ENCODE results near the gene DAB1.

The DAB1 gene

GRCh38 chr1:56965191-56965590, 458.7 kb downstream of the DAB1 start:
- no peak overlapping the region for H3K4me3 ChIP-seq (ENCODE audit: severe bottlenecking)
- TF ChIP-seq, protein P1, sequence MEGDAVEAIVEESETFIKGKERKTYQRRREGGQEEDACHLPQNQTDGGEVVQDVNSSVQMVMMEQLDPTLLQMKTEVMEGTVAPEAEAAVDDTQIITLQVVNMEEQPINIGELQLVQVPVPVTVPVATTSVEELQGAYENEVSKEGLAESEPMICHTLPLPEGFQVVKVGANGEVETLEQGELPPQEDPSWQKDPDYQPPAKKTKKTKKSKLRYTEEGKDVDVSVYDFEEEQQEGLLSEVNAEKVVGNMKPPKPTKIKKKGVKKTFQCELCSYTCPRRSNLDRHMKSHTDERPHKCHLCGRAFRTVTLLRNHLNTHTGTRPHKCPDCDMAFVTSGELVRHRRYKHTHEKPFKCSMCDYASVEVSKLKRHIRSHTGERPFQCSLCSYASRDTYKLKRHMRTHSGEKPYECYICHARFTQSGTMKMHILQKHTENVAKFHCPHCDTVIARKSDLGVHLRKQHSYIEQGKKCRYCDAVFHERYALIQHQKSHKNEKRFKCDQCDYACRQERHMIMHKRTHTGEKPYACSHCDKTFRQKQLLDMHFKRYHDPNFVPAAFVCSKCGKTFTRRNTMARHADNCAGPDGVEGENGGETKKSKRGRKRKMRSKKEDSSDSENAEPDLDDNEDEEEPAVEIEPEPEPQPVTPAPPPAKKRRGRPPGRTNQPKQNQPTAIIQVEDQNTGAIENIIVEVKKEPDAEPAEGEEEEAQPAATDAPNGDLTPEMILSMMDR (IDR thresholded peaks at IDR 0.05; ENCODE audit: poor library complexity, severe bottlenecking) = no peak
- H3K4me1 ChIP-seq (ENCODE audit: insufficient read depth, poor library complexity, severe bottlenecking) = no peaks in the 10 kb centered on the region
- H3K27ac ChIP-seq (ENCODE audit: poor library complexity, severe bottlenecking) = no peak overlapping the region
- no peak for ATAC-seq (ENCODE audit: low read depth)
- no peaks in the 10 kb centered on the region for H3K27me3 ChIP-seq (ENCODE audit: insufficient read depth, poor library complexity, severe bottlenecking)
- no peaks in the 10 kb centered on the region for H3K36me3 ChIP-seq (ENCODE audit: low read depth)
- no peak for DNase-seq (ENCODE audit: low spot score)
- H3K9me3 ChIP-seq (ENCODE audit: severe bottlenecking) = no peaks in the 10 kb centered on the region

DNA sequence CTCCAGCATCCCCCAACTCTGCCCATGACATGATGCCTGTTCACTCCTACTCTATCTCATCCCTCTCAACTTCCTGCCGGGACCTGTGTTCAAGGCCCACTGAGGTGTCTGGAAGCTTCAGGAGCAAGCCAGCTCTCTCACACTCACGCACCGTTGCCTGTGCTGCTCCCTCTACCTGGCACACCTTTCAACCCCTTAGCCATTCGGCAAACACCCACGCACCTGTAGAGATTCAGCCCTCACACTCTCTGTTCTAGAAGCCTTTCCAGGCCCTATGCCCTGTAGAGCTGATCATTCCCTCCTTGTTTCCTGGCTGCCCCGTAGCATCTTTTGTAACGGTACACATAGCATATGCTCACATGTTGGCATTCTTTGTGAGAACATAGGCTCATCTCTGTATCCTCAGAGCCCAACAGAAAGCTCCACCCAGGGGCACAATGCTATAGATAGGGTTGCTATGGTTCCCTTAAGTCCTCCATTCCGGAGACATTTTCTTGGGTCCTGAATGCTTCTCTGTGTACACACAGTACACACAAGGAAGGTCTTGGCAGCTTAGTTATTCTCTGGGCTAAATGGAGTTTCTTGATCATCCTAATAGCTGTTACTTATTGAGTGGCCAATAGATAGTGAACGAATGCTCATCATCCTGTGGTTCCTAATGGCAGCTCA, 459.4 kb downstream of the DAB1 start:
- Histone ChIP-seq H3K4me1 (ENCODE audit: insufficient read depth, poor library complexity, severe bottlenecking) (no peaks in the 10 kb centered on the region), H3K27ac (ENCODE audit: poor library complexity, severe bottlenecking) (no peak overlapping the region), H3K9me3 (ENCODE audit: severe bottlenecking) (no peaks in the 10 kb centered on the region), H3K4me3 (ENCODE audit: severe bottlenecking) (no peak overlapping the region), H3K36me3 (ENCODE audit: low read depth) (no peaks in the 10 kb centered on the region), H3K27me3 (ENCODE audit: insufficient read depth, poor library complexity, severe bottlenecking) (no peaks in the 10 kb centered on the region)
- TF ChIP-seq, protein P1 (IDR thresholded peaks at IDR 0.05; ENCODE audit: poor library complexity, severe bottlenecking) = no peak
- no peak for DNase-seq (ENCODE audit: low spot score)
- ATAC-seq (ENCODE audit: low read depth) = no peak

GRCh38 chr1:56963667-56964066, 460.2 kb downstream of the DAB1 start:
- no peaks in the 10 kb centered on the region for H3K9me3 ChIP-seq (ENCODE audit: severe bottlenecking)
- H3K27me3 ChIP-seq (ENCODE audit: insufficient read depth, poor library complexity, severe bottlenecking) = no peaks in the 10 kb centered on the region
- no peaks in the 10 kb centered on the region for H3K36me3 ChIP-seq (ENCODE audit: low read depth)
- H3K27ac ChIP-seq (ENCODE audit: poor library complexity, severe bottlenecking) = no peak overlapping the region
- TF ChIP-seq, protein P1 (IDR thresholded peaks at IDR 0.05; ENCODE audit: poor library complexity, severe bottlenecking) = no peak
- DNase-seq (ENCODE audit: low spot score) (no peak), ATAC-seq (ENCODE audit: low read depth) (no peak)
- no peak overlapping the region for H3K4me3 ChIP-seq (ENCODE audit: severe bottlenecking)
- no peaks in the 10 kb centered on the region for H3K4me1 ChIP-seq (ENCODE audit: insufficient read depth, poor library complexity, severe bottlenecking)

- Histone ChIP-seq H3K36me3 (ENCODE audit: low read depth) (no peaks in the 10 kb centered on the region), H3K27me3 (ENCODE audit: insufficient read depth, poor library complexity, severe bottlenecking) (no peaks in the 10 kb centered on the region), H3K9me3 (ENCODE audit: severe bottlenecking) (no peaks in the 10 kb centered on the region), H3K4me3 (ENCODE audit: severe bottlenecking) (no peak overlapping the region), H3K4me1 (ENCODE audit: insufficient read depth, poor library complexity, severe bottlenecking) (no peaks in the 10 kb centered on the region), H3K27ac (ENCODE audit: poor library complexity, severe bottlenecking) (no peak overlapping the region)
- TF ChIP-seq, protein P1 (IDR thresholded peaks at IDR 0.05; ENCODE audit: poor library complexity, severe bottlenecking) = no peak
- no peak for ATAC-seq (ENCODE audit: low read depth)
- no peak for DNase-seq (ENCODE audit: low spot score)
These were observed 462.4 kb downstream of the DAB1 start for GRCh38 chr1:56961426-56961825.

DNA sequence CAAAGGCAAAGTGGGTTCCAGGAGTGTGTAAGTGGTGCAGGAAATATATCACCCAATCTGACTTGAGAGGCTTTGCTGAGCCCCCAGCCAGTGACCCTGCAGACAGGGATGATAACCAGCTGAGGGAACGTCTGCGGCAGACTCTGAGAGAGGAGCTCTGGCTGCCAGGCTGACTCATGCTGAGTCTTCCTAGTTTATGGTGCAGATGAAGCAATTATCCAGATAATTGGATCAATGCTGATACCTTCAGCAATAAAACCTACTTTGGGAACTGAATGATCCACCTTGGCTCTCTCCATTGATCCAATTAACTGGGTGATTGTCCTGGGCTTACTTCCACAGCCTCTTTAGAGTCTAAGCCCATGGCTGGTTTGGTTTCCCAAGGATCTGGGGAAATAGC, 465.3 kb downstream of the DAB1 start:
- TF ChIP-seq, protein P1 (IDR thresholded peaks at IDR 0.05; ENCODE audit: poor library complexity, severe bottlenecking) = no peak
- DNase-seq (ENCODE audit: low spot score) (no peak), ATAC-seq (ENCODE audit: low read depth) (no peak)
- Histone ChIP-seq H3K27ac (ENCODE audit: poor library complexity, severe bottlenecking) (no peak overlapping the region), H3K4me1 (ENCODE audit: insufficient read depth, poor library complexity, severe bottlenecking) (no peaks in the 10 kb centered on the region), H3K9me3 (ENCODE audit: severe bottlenecking) (no peaks in the 10 kb centered on the region), H3K36me3 (ENCODE audit: low read depth) (no peaks in the 10 kb centered on the region), H3K27me3 (ENCODE audit: insufficient read depth, poor library complexity, severe bottlenecking) (no peaks in the 10 kb centered on the region), H3K4me3 (ENCODE audit: severe bottlenecking) (no peak overlapping the region)
